HG02763 (cell line): ENCODE data around the gene TMEM108.

ENCODE experiments used
- ATAC-seq: cut with Tn5 transposase; IDR thresholded peaks from one replicate; pipeline ENCODE4 v1.9.1; 2021; ENCODE audit warnings: mild to moderate bottlenecking, moderate library complexity; ENCODE audit not compliant: unreplicated experiment

The TMEM108 gene

GRCh38 chr3:133159498-133160475 is 121.6 kb downstream of the TMEM108 start:
- no peak for ATAC-seq

- no peak for ATAC-seq
These were observed 123.5 kb downstream of the TMEM108 start for GRCh38 chr3:133161656-133162055.

- ATAC-seq = no peak
These were observed 124.1 kb downstream of the TMEM108 start for GRCh38 chr3:133162265-133162664.

GRCh38 chr3:133162670-133163305 is 124.6 kb downstream of the TMEM108 start:
- no peak for ATAC-seq

- ATAC-seq = no peak
These were observed 129.3 kb downstream of the TMEM108 start for GRCh38 chr3:133167340-133168024.

GRCh38 chr3:133168025-133168401 is 129.8 kb downstream of the TMEM108 start:
- ATAC-seq = no peak

GRCh38 chr3:133169331-133170068 is 131.3 kb downstream of the TMEM108 start:
- ATAC-seq = no peak

GRCh38 chr3:133171831-133172230 is 133.6 kb downstream of the TMEM108 start:
- no peak for ATAC-seq

GRCh38 chr3:133181392-133182150 is 143.4 kb downstream of the TMEM108 start:
- no peak for ATAC-seq

GRCh38 chr3:133187870-133188379 is 149.7 kb downstream of the TMEM108 start:
- ATAC-seq = no peak

GRCh38 chr3:133188996-133189395 is 150.8 kb downstream of the TMEM108 start:
- ATAC-seq = no peak

GRCh38 chr3:133189893-133190292 is 151.7 kb downstream of the TMEM108 start:
- no peak for ATAC-seq

- ATAC-seq = no peak
These were observed 153.6 kb downstream of the TMEM108 start for GRCh38 chr3:133191818-133192217.

GRCh38 chr3:133192363-133192945 is 154.3 kb downstream of the TMEM108 start:
- ATAC-seq = no peak

- ATAC-seq = no peak
These were observed 154.8 kb downstream of the TMEM108 start for GRCh38 chr3:133192967-133193366.

- ATAC-seq = no peak
These were observed 158.3 kb downstream of the TMEM108 start for GRCh38 chr3:133196527-133196926.

- no peak for ATAC-seq
These were observed 159.4 kb downstream of the TMEM108 start for GRCh38 chr3:133197619-133198018.

GRCh38 chr3:133206921-133207320 is 168.7 kb downstream of the TMEM108 start:
- ATAC-seq = no peak

- no peak for ATAC-seq
These were observed 170.0 kb downstream of the TMEM108 start for GRCh38 chr3:133208184-133208583.
